SJCRH30 (cell line): Measurements from ENCODE around the gene FAM171A2. TPM values are rescaled to one million over a fixed set of nuclear protein-coding genes. Genes with fewer than 3 reads are reported as not detected.

Experiments used
- DNase-seq, 2 experiments: peaks; one replicate each; pipeline ENCODE4 v3.0.0-alpha.2; 2015 to 2020
- H3K27ac ChIP-seq: fragments of 250-450 bp; sonication (Bioruptor Pico); 2 replicates; pipeline ENCODE4 v1.5.1; 2020; ENCODE audit warnings: mild to moderate bottlenecking, moderate library complexity
- H3K27me3 ChIP-seq: fragments of 250-450 bp; sonication (Bioruptor Pico); 2 replicates; pipeline ENCODE4 v1.5.1; 2020; ENCODE audit warnings: mild to moderate bottlenecking, moderate library complexity
- H3K36me3 ChIP-seq: fragments of 250-450 bp; sonication (Bioruptor Pico); 2 replicates; pipeline ENCODE4 v1.5.1; 2020; ENCODE audit warnings: mild to moderate bottlenecking, moderate library complexity
- H3K4me1 ChIP-seq: fragments of 250-450 bp; sonication (Bioruptor Pico); 2 replicates; pipeline ENCODE4 v1.5.1; 2020; ENCODE audit warnings: mild to moderate bottlenecking, moderate library complexity
- H3K4me3 ChIP-seq: fragments of 250-450 bp; sonication (Bioruptor Pico); 2 replicates; pipeline ENCODE4 v1.5.1; 2020; ENCODE audit warnings: mild to moderate bottlenecking, moderate library complexity
- H3K9me3 ChIP-seq: fragments of 250-450 bp; sonication (Bioruptor Pico); replicated peaks from 2 replicates; pipeline ENCODE4 v1.5.1; 2020; ENCODE audit warnings: mild to moderate bottlenecking, moderate library complexity
- total RNA-seq: library from RNA; depleted of rRNA; stranded (reverse); fragments of >200 nt; shearing (Covaris generic); gene quantifications from 2 replicates; pipeline ENCODE4 v1.2.3, GENCODE V29; 2014

FAM171A2 gene
- total RNA-seq, 1 experiment from 2014 or later, result 13.7 TPM

DNA sequence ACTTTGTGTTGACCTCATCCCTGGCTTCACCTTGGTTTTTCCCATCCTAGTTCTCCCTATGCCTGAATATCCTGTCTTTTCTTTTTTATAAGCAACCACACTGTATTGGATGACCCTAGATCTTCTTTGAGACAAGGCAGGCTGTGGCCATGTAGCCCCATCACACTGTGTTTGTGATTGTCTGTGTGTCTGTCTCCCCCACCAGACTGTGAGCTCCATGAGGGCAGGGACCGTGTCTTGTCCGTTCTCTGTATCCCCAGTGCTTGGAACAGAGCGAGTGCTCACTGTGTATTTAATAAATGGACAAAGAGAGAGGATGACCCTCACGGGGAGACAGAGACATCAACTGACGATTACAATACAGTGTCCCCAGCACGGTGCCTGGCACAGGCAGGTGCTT, 46.1 kb downstream of the FAM171A2 start:
- Histone ChIP-seq H3K4me1 (no peaks in the 10 kb centered on the region), H3K36me3 (peaks cover 14% of the 10 kb centered on the region; the same call in 1 of the 2 replicates), H3K27me3 (no peaks in the 10 kb centered on the region), H3K4me3 (no peak overlapping the region), H3K27ac (no peak overlapping the region), H3K9me3 (no peaks in the 10 kb centered on the region)
- DNase-seq, result no peak

GRCh38 chr17:44315760-44316731, 47.6 kb downstream of the FAM171A2 start:
- Histone ChIP-seq H3K27ac (no peak overlapping the region), H3K9me3 (no peaks in the 10 kb centered on the region), H3K36me3 (peaks cover 10% of the 10 kb centered on the region; the same call in 1 of the 2 replicates), H3K4me3 (no peak overlapping the region), H3K27me3 (no peaks in the 10 kb centered on the region), H3K4me1 (no peaks in the 10 kb centered on the region)
- no peak for DNase-seq

GRCh38 chr17:44314869-44315661, 48.6 kb downstream of the FAM171A2 start:
- H3K4me3 ChIP-seq, result no peak overlapping the region
- no peaks in the 10 kb centered on the region for H3K27me3 ChIP-seq
- H3K27ac ChIP-seq, result no peak overlapping the region
- H3K9me3 ChIP-seq, result no peaks in the 10 kb centered on the region
- peaks cover 4% of the 10 kb centered on the region; the same call in 1 of the 2 replicates for H3K36me3 ChIP-seq
- DNase-seq, result no peak
- H3K4me1 ChIP-seq, result no peaks in the 10 kb centered on the region

GRCh38 chr17:44314524-44314868, 49.2 kb downstream of the FAM171A2 start:
- H3K27me3 ChIP-seq, result no peaks in the 10 kb centered on the region
- H3K9me3 ChIP-seq, result no peaks in the 10 kb centered on the region
- no peaks in the 10 kb centered on the region; the same call in 1 of the 2 replicates for H3K36me3 ChIP-seq
- no peak overlapping the region for H3K4me3 ChIP-seq
- no peak for DNase-seq
- H3K27ac ChIP-seq, result no peak overlapping the region
- no peaks in the 10 kb centered on the region for H3K4me1 ChIP-seq

DNA sequence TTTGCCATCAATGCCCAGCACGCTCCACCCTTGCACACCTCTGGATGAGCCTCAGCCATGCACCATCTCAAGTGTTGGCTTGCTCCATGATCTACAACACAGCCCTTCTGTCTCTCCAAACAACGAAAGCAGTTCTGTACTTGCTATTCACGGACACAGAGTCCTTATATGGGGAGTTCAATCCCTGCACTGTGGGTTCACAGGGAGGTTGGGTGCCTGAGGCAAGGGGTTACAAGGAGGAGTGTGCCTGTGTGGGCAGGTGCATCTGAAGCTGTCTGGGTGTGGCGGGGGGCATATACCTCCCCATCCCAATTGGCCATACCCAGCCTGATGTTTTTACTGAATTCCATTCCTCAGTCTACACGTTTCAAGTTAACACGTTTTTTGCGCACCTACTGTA, 49.6 kb downstream of the FAM171A2 start:
- Histone ChIP-seq H3K4me3 (no peak overlapping the region), H3K27ac (no peak overlapping the region), H3K27me3 (no peaks in the 10 kb centered on the region), H3K9me3 (no peaks in the 10 kb centered on the region), H3K4me1 (no peaks in the 10 kb centered on the region), H3K36me3 (no peaks in the 10 kb centered on the region)
- DNase-seq, result no peak

- Histone ChIP-seq H3K4me1 (peaks cover 3% of the 10 kb centered on the region; the same call in 1 of the 2 replicates), H3K4me3 (no peak overlapping the region), H3K27me3 (0 out of 2 replicates have a peak, but pooled peaks cover 2% of the 10 kb centered on the region), H3K27ac (no peak overlapping the region), H3K36me3 (no peaks in the 10 kb centered on the region), H3K9me3 (no peaks in the 10 kb centered on the region)
- no peak for DNase-seq
Measured at GRCh38 chr17:44312396-44313104, 51.1 kb downstream of the FAM171A2 start.

GRCh38 chr17:44311562-44312181, 52.0 kb downstream of the FAM171A2 start:
- Histone ChIP-seq H3K27me3 (0 out of 2 replicates have a peak, but pooled peaks cover 6% of the 10 kb centered on the region), H3K27ac (no peak overlapping the region), H3K4me1 (peaks cover 4% of the 10 kb centered on the region; the same call in 1 of the 2 replicates), H3K36me3 (no peaks in the 10 kb centered on the region), H3K4me3 (no peak overlapping the region), H3K9me3 (no peaks in the 10 kb centered on the region)
- DNase-seq, result no peak

DNA sequence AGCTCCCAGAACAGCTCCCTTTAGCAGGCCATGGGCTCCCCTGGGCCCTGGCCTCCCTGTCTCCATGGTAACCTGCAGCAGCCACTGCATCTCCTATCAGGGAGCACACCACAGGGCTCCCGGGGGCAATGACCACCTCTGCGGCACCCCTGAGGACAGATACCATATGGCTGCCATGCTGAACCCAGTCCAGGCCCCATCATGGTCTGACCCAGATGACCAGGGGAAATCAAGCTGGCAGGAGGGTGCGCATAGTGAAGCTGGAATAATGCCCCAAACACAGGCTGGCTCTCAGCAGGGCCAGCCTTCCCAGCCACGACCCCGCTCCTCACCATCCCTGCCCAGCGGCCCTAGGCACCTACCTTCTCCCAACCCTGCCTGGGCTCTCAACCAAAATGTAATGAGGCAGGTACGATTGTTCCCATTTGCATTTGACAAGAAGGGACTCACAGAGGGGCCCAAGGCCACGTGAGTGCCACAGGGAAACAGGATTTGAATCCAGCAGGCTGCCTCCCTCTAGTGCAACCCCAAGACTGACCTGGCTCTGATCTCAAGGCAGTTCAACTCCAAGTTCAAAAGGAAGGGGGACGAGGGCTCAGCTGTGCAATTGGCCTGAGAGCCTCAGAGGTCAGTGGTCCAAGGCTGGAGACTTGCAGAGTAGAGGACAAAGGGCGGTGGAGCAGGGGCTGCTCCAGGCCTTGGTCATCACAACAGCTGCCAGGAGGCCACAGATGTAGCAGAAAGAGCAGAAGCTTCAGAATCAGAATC, 52.9 kb downstream of the FAM171A2 start:
- DNase-seq, result no peak
- H3K9me3 ChIP-seq, result no peaks in the 10 kb centered on the region
- no peak overlapping the region for H3K27ac ChIP-seq
- no peak overlapping the region for H3K4me3 ChIP-seq
- H3K36me3 ChIP-seq, result no peaks in the 10 kb centered on the region
- H3K4me1 ChIP-seq, result peaks cover 4% of the 10 kb centered on the region; the same call in 1 of the 2 replicates
- 0 out of 2 replicates have a peak, but pooled peaks cover 6% of the 10 kb centered on the region for H3K27me3 ChIP-seq

DNA sequence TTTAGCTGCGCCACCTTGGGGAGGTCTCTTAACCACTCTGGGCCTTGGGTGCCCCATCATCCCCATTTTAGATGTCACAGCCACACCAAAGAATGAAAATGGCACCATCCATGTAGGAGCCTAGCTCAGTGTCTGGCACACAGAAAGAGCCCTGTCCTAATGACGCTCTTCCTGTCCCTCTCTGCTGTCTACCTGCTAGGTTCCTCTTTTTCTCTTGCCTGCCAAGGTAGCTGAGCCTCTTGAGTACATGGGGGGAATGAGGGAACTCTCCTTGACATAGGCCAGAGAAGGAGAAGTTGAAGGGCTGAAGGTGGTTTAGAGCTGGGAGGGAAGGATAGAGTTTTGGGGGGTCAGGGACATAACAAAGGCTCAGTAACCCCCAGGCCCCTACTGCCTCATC, 53.5 kb downstream of the FAM171A2 start:
- Histone ChIP-seq H3K4me3 (no peak overlapping the region), H3K36me3 (no peaks in the 10 kb centered on the region), H3K27ac (no peak overlapping the region), H3K27me3 (0 out of 2 replicates have a peak, but pooled peaks cover 6% of the 10 kb centered on the region), H3K4me1 (peaks cover 4% of the 10 kb centered on the region; the same call in 1 of the 2 replicates), H3K9me3 (no peaks in the 10 kb centered on the region)
- no peak for DNase-seq

DNA sequence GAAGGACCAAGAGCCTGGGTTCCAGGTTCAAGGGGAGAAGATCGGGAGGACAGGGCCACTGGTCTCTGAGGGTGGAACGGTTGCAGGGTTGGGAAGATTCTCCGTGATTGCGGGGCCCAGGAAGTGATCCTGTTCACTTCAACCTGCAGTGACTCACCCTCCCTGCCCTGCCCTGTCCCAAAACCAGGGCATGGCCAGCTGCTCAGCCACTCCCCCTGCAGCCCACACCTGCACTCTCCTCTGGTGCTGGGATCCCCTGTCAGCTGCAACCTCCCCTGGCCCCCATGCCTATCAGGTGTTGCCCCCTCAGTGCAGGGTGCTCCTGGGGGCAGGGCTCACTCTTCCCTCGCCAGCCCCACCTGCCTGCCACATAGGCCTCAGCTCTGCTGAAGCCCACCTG, 54.2 kb downstream of the FAM171A2 start:
- H3K4me3 ChIP-seq, result no peak overlapping the region
- H3K27me3 ChIP-seq, result 0 out of 2 replicates have a peak, but pooled peaks cover 6% of the 10 kb centered on the region
- DNase-seq, result no peak
- no peaks in the 10 kb centered on the region for H3K36me3 ChIP-seq
- H3K27ac ChIP-seq, result no peak overlapping the region
- H3K9me3 ChIP-seq, result no peaks in the 10 kb centered on the region
- peaks cover 4% of the 10 kb centered on the region; the same call in 1 of the 2 replicates for H3K4me1 ChIP-seq

- Histone ChIP-seq H3K4me1 (peaks cover 4% of the 10 kb centered on the region; the same call in 1 of the 2 replicates), H3K27me3 (0 out of 2 replicates have a peak, but pooled peaks cover 6% of the 10 kb centered on the region), H3K36me3 (no peaks in the 10 kb centered on the region), H3K27ac (no peak overlapping the region), H3K4me3 (no peak overlapping the region), H3K9me3 (no peaks in the 10 kb centered on the region)
- DNase-seq, result no peak
Measured at GRCh38 chr17:44308865-44309264, 54.8 kb downstream of the FAM171A2 start.

DNA sequence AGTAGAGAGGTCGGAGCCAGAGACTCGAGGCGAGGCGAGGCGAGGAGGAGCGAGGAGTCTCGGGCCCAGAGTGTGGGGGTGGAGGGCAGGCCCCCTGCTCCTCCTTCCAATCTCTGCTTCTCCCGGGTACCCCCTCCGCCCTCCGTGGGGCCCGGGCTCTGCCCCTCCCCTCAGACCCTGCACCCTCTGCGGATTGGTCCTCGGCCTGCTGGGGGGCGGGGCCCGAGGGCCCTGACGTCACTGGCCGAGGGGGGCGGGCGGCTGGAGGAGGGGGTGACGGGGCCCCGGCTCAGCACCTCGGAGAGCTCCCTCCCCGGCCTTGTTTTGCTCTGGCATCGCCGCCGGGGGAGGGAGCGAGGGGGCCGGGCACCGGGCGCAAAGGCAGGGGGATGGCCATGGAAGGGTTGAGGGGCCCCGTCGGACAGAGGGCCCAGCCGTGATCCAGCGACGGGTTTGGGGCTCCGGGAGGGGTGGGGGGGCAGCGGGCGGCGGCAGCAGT, 55.3 kb downstream of the FAM171A2 start, which contains the start of gene RUNDC3A:
Gene RUNDC3A (plus strand): TSS at position 282 of the 499 bp plus-strand sequence. CDS start 232 bp downstream, outside the sequence.
- 0 out of 2 replicates have a peak, but pooled peaks cover 6% of the 10 kb centered on the region for H3K27me3 ChIP-seq
- DNase-seq, result peak; percentile 93 to 94

More for the DNA sequence above, 55.3 kb downstream of the FAM171A2 start, which contains the start of gene RUNDC3A:
- Histone ChIP-seq H3K4me3 (peak within 1 kb of the TSS; percentile 49), H3K4me1 (peaks cover 4% of the 10 kb centered on the region; the same call in 1 of the 2 replicates), H3K9me3 (no peaks in the 10 kb centered on the region), H3K27ac (no peak within 1 kb of the TSS), H3K36me3 (no peaks in the 10 kb centered on the region)
